Ishikawa (cell line): ENCODE measurements around the gene DTWD2.

Experiments
- CEBPB ChIP-seq: IDR thresholded peaks from 2 replicates; pipeline ENCODE4 v1.6.1; 2012
- CREB1 ChIP-seq: IDR thresholded peaks from 2 replicates; pipeline ENCODE4 v1.6.1; 2012; ENCODE audit warnings: low read depth
- EP300 ChIP-seq: IDR thresholded peaks from 2 replicates; pipeline ENCODE4 v1.6.1; 2012; ENCODE audit warnings: borderline replicate concordance
- NFIC ChIP-seq: IDR thresholded peaks from 2 replicates; pipeline ENCODE4 v1.6.1; 2012
- RAD21 ChIP-seq: IDR thresholded peaks from 2 replicates; pipeline ENCODE4 v1.6.1; 2012; ENCODE audit warnings: low read depth
- TAF1 ChIP-seq: IDR thresholded peaks from 2 replicates; pipeline ENCODE4 v1.6.1; 2012; ENCODE audit warnings: low read depth, mild to moderate bottlenecking
- TCF12 ChIP-seq: IDR thresholded peaks from 2 replicates; pipeline ENCODE4 v1.6.1; 2012; ENCODE audit warnings: low read depth
- TEAD4 ChIP-seq: IDR thresholded peaks from 2 replicates; pipeline ENCODE4 v1.6.1; 2012
- YY1 ChIP-seq: IDR thresholded peaks from 2 replicates; pipeline ENCODE4 v1.6.1; 2012; ENCODE audit warnings: low read depth
- ZBTB7A ChIP-seq: IDR thresholded peaks from 2 replicates; pipeline ENCODE4 v1.6.1; 2012; ENCODE audit warnings: low read depth
- TF ChIP-seq, protein P1 (sequence below): IDR thresholded peaks from 2 replicates; pipeline ENCODE4 v1.6.1; 2012; ENCODE audit warnings: low read depth, mild to moderate bottlenecking
- TF ChIP-seq, protein P2 (sequence below): IDR thresholded peaks from 2 replicates; pipeline ENCODE4 v1.6.1; 2012

DNA sequence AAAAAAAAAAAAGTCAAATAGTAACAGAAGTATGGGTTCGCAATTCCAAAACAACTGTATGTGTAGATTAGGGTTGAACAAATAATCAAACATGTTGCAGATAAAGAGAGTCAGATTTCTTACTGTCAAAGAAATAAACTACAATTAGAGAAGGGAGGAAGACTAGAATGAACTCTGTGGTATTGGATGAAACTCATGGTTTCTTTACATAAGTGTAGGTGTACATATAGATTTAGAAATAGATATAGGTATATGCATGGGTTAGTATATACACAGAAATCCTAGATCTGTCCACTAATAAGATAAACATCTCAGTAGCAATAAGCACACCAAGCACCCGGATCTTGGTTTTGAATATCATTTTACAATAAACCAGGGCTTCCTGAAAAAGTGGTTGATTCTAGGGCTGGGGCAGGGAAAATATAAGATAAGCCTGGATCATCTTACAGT is 21.3 kb downstream of the DTWD2 start:
- TF ChIP-seq EP300, result no peak
- TF ChIP-seq, protein P1, sequence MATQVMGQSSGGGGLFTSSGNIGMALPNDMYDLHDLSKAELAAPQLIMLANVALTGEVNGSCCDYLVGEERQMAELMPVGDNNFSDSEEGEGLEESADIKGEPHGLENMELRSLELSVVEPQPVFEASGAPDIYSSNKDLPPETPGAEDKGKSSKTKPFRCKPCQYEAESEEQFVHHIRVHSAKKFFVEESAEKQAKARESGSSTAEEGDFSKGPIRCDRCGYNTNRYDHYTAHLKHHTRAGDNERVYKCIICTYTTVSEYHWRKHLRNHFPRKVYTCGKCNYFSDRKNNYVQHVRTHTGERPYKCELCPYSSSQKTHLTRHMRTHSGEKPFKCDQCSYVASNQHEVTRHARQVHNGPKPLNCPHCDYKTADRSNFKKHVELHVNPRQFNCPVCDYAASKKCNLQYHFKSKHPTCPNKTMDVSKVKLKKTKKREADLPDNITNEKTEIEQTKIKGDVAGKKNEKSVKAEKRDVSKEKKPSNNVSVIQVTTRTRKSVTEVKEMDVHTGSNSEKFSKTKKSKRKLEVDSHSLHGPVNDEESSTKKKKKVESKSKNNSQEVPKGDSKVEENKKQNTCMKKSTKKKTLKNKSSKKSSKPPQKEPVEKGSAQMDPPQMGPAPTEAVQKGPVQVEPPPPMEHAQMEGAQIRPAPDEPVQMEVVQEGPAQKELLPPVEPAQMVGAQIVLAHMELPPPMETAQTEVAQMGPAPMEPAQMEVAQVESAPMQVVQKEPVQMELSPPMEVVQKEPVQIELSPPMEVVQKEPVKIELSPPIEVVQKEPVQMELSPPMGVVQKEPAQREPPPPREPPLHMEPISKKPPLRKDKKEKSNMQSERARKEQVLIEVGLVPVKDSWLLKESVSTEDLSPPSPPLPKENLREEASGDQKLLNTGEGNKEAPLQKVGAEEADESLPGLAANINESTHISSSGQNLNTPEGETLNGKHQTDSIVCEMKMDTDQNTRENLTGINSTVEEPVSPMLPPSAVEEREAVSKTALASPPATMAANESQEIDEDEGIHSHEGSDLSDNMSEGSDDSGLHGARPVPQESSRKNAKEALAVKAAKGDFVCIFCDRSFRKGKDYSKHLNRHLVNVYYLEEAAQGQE, result no peak
- TF ChIP-seq, protein P2, sequence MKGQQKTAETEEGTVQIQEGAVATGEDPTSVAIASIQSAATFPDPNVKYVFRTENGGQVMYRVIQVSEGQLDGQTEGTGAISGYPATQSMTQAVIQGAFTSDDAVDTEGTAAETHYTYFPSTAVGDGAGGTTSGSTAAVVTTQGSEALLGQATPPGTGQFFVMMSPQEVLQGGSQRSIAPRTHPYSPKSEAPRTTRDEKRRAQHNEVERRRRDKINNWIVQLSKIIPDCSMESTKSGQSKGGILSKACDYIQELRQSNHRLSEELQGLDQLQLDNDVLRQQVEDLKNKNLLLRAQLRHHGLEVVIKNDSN, result no peak
- TF ChIP-seq RAD21, result no peak
- TF ChIP-seq TAF1, result no peak
- TF ChIP-seq CREB1, result no peak
- no peak for TF ChIP-seq TCF12
- no peak for TF ChIP-seq CEBPB
- no peak for TF ChIP-seq TEAD4
- no peak for TF ChIP-seq ZBTB7A
- TF ChIP-seq YY1, result no peak
- TF ChIP-seq NFIC, result no peak
